G401 (cell line): ENCODE results near the gene CPD. TPM values are rescaled to one million over a fixed set of nuclear protein-coding genes. Genes with fewer than 3 reads are reported as not detected.
A peak's percentile ranks its signal among the peaks of the same experiment; 100 is the strongest.

ENCODE experiments used
- DNase-seq: peaks from one replicate; pipeline ENCODE4 v3.0.0-alpha.2; 2015; ENCODE audit warnings: low spot score
- in situ Hi-C: cut with HindIII; loops from 2 replicates; pipeline ENCODE4 v1.10.0; 2016; ENCODE audit warnings: low sequenced_read_pairs, mixed read lengths
- total RNA-seq: library from RNA; depleted of rRNA; stranded (reverse); fragments of >200 nt; shearing (Covaris generic); gene quantifications from 2 replicates; pipeline ENCODE4 v1.2.3, GENCODE V29; 2014

Gene CPD
- total RNA-seq, 1 experiment from 2014 or later = 38.6 TPM

GRCh38 chr17:30351735-30352134 lies 27.0 kb upstream of the CPD start:
- in situ Hi-C loops = no loop called here
- DNase-seq = no peak

- no peak for DNase-seq
- in situ Hi-C loops = no loop called here
Observed at GRCh38 chr17:30352240-30352814, 26.4 kb upstream of the CPD start.

DNA sequence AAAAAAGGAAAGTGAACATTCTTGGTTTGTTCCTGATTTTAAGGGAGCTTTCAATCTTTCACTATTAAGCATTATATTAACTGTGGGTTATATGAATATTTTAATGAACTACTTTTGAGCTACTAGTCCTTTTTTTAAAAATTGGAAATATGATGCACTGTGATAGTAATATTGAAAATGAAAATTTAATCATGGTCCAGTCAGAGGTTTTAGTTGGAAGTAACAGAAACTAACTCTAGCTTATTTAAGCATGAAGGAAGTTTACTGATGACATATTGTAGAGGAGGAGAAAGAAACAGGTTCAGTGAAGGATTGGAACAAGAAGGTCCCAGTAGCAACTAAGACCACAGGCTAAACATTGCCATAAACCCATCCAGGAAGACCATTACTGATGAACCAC lies 24.0 kb upstream of the CPD start:
- DNase-seq = no peak
- in situ Hi-C loops = no loop called here

DNA sequence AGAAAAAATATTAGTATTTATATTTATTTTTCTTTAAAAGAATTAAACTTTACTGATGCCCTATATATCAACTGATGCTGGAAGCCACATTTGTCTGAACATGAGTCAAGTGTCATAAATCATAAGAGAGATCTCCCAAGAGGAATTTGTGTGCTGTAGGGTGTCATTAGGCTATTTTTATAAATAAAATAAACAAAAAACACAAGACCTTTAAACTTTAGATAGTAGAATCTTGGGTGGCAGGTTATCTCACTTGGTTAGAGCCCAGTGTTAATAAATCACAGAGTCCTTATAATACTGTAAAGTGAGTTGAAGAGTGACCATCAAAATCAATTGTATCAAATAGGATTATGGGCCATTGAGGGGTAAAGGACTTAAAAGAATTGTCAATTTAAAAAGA lies 21.3 kb upstream of the CPD start:
- in situ Hi-C loops = no loop called here
- no peak for DNase-seq

DNA sequence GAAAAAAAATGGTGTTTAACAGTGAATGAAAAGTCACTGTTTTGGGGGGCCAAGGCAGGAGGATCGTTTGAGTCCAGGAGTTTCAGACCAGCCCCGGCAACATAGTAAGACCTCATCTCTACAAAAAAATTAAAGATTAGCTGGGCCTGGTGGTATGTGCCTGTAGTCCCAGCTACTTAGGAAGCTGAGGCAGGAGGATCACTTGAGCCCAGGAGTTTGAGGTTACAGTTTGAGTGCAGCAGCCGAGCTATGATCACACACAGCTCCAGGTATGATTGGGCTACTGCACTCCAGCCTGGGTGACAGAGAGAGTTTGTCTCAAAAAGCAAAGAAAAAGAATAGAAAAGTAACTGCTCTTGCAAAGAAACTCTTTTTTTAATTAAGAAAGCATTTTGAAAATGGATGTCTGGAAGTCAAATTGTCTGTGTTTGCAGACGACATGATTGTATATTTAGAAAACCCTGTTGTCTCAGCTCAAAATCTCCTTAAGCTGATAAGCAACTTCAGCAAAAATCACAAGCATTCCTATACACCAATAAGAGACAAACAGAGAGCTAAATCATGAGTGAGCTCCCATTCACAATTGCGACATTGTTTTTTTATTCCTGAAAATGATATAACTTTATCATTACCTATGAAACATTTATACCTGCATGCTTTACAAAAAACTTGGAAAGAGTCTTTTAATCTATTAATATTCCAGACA lies 20.5 kb upstream of the CPD start:
- in situ Hi-C loops = no loop called here
- no peak for DNase-seq

DNA sequence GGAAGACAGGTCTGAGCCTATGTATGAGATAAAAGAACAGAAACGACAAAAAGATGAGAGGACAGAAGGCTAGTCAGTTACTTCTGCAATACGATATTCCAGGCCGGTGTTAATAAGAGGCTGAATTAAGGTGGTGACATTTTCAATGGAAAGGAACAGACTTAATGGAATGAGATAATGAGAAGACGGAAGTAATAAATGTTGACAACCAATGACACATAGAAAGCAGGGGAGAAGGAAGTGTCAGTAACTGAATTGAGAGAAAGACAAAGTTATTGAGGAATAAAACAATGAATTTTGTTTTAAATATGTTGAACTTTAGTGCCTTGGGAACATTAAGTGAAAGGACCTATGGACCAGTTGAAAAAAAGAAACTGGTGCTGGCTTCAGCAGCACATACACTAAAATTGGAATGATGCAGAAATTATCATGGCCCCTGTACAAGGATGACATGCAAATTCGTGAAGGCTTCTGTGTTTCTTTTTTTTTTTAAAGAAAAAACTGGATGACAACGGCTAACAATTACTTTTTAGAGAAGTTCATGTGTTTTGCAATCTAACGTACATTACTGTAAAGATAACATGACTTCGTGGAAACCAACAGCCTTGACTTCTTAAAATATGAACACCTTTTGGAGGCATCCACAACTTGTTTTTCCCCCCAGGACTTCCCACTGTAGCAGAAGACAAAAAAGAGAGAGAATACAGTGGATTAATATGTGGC lies 18.5 kb upstream of the CPD start:
- in situ Hi-C loops = no loop called here
- no peak for DNase-seq

- DNase-seq = no peak
- in situ Hi-C loops = no loop called here
Observed at GRCh38 chr17:30361766-30362279, 16.9 kb upstream of the CPD start.

- no peak for DNase-seq
Observed at GRCh38 chr17:30363715-30364202, 15.0 kb upstream of the CPD start.

DNA sequence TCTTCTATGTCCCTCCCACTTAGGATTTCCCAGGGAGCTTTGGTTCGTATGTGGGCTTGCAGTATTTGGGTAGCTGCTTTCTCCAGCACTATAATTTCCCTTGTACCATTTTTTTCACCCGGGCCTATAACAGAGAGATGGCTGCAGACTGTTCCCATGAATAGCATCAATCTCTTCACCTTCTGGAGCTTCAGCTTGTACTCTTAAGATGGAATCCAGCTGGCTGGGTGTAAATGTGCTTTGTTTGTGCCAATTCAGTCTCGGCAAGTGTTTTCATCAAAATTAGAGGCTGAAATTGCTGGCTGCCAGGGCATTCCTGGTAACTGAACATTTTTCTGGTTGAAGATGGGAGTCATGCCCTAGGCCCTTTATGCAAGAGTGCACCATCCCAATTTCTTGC lies 12.2 kb upstream of the CPD start:
- DNase-seq = no peak
- in situ Hi-C loops = no loop called here

More at GRCh38 chr17:30363715-30364202, 15.0 kb upstream of the CPD start:
- in situ Hi-C loops = no loop called here

DNA sequence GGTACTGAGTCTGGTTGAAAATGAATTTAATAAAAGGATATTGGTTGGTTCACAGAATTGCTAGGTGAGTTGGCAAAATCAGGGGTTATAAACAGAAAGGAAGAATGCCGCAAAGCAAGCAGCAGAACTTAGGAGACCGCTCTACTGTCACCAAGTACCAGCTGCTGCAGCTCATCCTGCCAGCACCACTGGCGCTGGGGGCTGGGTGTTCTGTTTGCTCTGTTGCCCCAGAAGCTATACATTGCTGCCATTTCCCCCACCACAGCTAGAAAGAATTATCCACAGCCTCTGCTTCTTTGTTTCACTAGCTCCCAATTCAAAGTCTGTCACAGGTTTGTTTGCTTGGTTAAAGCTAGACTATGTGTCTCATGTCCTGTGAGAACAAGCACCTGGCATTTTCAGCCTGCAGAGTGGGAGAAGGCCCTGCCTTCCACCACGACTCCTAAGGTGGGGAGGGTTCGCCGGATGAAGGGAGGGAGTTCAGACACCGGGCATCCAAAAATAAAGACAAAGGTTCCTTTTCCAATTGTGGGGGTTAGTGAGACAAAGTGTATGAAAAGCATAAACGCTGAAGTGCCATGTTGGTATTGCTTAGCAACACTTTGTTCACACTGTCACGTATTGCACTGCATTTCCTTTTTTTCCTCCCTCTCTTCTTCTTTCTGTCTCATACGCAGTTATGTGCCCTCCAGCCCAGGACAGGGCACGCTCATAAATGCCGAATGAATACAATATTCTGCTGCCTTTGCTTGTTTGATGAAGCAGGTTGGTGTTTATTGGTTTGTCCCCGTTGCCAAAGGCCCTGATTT lies 9.6 kb upstream of the CPD start:
- in situ Hi-C loops = no loop called here

DNA sequence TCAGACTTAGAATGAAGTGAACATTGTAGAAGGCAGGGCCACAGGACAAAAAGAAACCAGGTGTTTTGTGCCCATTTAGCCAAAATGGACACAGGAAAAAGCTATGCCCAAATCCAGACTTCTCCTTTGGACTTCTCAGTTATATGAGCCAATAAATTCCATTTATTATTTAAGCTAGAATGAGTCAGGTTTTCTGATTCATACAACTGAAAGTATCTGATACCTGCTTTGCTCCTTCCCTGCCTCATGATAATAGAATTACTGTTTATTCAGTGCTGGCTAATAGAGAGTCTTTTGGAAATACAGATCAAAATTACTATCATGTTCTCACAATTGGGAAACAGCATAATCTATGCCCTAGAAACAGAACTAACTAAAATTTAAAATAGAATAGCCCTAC lies 8.7 kb upstream of the CPD start:
- in situ Hi-C loops = no loop called here
- DNase-seq = no peak

More for the DNA sequence above, 9.6 kb upstream of the CPD start:
- DNase-seq = no peak

- in situ Hi-C loops = no loop called here
- no peak for DNase-seq
Observed at GRCh38 chr17:30372755-30373154, 6.0 kb upstream of the CPD start.

- no peak for DNase-seq
- in situ Hi-C loops = no loop called here
Observed at GRCh38 chr17:30375661-30376060, 3.1 kb upstream of the CPD start.

- in situ Hi-C loops = no loop called here
- DNase-seq = no peak
Observed at GRCh38 chr17:30376621-30377452, 1.9 kb upstream of the CPD start.

DNA sequence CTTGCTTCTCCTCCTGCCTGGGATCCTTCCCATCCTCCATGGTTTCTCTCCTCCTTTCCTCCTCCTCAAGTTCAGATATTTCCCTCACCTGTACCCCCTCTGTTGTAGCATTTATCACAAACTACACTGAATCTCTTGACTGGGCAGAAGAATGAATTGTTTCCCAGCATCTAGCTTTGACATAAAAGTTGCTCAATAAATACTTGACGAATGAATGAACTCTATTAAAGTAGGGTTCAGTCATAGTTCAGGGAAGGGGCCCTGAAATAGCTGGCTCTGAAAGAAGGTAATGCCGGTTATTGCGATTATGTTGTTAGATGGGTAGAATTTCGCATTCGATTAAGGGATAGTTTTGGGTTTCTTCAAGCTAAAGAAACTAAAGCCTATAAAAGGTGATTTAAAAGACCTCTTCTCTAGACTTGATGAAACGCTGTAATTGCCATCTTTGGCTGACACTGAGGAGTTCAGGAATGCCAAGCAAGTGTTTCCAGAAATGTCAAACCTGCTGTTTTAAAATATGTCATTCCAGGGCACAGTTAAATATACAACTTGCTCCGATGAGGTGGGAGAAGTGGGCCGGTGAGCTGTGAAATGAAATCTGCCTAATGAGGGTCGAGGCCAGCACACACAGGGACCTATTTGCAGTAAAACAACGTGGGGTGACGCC lies 1.0 kb upstream of the CPD start:
- in situ Hi-C loops = no loop called here
- no peak for DNase-seq

- in situ Hi-C loops = no loop called here
- peak; percentile 29 for DNase-seq
Observed at GRCh38 chr17:30378241-30378824, 394 bp upstream of the CPD start.

DNA sequence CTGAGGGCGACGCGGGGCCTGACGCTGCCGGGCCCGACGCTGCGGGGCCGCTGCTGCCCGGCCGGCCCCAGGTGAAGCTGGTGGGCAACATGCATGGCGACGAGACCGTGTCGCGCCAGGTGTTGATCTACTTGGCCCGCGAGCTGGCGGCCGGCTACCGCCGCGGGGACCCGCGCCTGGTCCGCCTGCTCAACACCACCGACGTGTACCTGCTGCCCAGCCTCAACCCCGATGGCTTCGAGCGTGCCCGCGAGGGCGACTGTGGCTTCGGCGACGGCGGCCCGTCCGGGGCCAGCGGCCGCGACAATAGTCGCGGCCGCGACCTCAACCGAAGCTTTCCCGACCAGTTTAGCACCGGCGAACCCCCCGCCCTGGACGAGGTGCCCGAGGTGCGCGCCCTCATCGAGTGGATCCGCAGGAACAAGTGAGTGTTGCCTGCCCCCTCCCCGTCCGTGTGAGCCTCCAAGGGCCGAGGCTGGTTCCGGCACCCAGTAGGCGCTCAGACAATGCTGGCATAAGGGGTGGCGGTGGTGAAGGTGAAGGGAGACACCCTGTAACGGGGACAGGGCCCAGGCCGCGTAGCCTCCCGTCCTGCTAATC lies 676 bp downstream of the CPD start:
- in situ Hi-C loops = no loop called here
- peak; percentile 22 for DNase-seq
